Measurements from ENCODE around the gene LRMDA. TPM values are rescaled to one million over a fixed set of nuclear protein-coding genes. Genes with fewer than 3 reads are reported as not detected.

The LRMDA gene
- total and polyA plus RNA-seq, 2 of the 13 experiments (the other 11 are each of a cell fraction or from before 2014, with no cell fraction given): 13.4 to 22.0 TPM

GRCh38 chr10:75404815-75405597 is 26.4 kb upstream of the LRMDA start (continued):
- peak; percentile 71 for TF ChIP-seq SATB2 (CRISPR knock-in tag; IDR thresholded peaks at IDR 0.05)
- peak; percentile 63; the same call in 1 of the 2 replicates for TF ChIP-seq GABPB1 (CRISPR knock-in tag; IDR thresholded peaks at IDR 0.05)
- TF ChIP-seq KLF16 (CRISPR knock-in tag; IDR thresholded peaks at IDR 0.05): no peak; a peak in 1 of 4 replicates
- no peak for TF ChIP-seq ZBTB44 (CRISPR knock-in tag; IDR thresholded peaks at IDR 0.05)
- no peak for TF ChIP-seq XBP1 (CRISPR knock-in tag; IDR thresholded peaks at IDR 0.05)
- TF ChIP-seq CBX1 (IDR thresholded peaks at IDR 0.05; ENCODE audit: low read depth): peak; percentile 35
- TF ChIP-seq SNRNP70 (IDR thresholded peaks at IDR 0.05; ENCODE audit: low read depth, low read length): no peak
- TF ChIP-seq STAG1 (CRISPR knock-in tag; IDR thresholded peaks at IDR 0.05): peak; percentile 64
- no peak for TF ChIP-seq CHD2 (IDR thresholded peaks at IDR 0.05; ENCODE audit: low read depth, low read length)
- TF ChIP-seq SAFB2 (CRISPR knock-in tag; IDR thresholded peaks at IDR 0.05; ENCODE audit: borderline replicate concordance, low read depth): no peak
- TF ChIP-seq PITX1 (CRISPR knock-in tag; IDR thresholded peaks at IDR 0.05): peak; percentile 96
- TF ChIP-seq ZNF879 (CRISPR knock-in tag; IDR thresholded peaks at IDR 0.05): peak; percentile 81; the same call in 1 of the 2 replicates
- TF ChIP-seq KDM3A (CRISPR knock-in tag; IDR thresholded peaks at IDR 0.05; ENCODE audit: low read depth): peak; percentile 80; the same call in 1 of the 2 replicates
- TF ChIP-seq ZNF616 (CRISPR knock-in tag; IDR thresholded peaks at IDR 0.05; ENCODE audit: low read depth): peak; percentile 41; the same call in 1 of the 2 replicates
- TF ChIP-seq ETV6 (CRISPR knock-in tag; conservative IDR thresholded peaks at IDR 0.05): peak; percentile 77; the same call in 1 of the 2 replicates
- TF ChIP-seq ZNF430 (CRISPR knock-in tag; IDR thresholded peaks at IDR 0.05): no peak
- TF ChIP-seq ZNF740 (CRISPR knock-in tag; IDR thresholded peaks at IDR 0.05): 0 out of 2 replicates have a peak, but pooled peaks have one; percentile 51
- TF ChIP-seq HNF4G (IDR thresholded peaks at IDR 0.05; ENCODE audit: borderline replicate concordance, low read depth, low read length): peak; percentile 55; the same call in 1 of the 2 replicates
- TF ChIP-seq HNF4G (CRISPR knock-in tag; IDR thresholded peaks at IDR 0.05; ENCODE audit: borderline replicate concordance, low read depth): 0 out of 2 replicates have a peak, but pooled peaks have one; percentile 43
- TF ChIP-seq ARID2 (CRISPR knock-in tag; IDR thresholded peaks at IDR 0.05; ENCODE audit: borderline replicate concordance): no peak
- no peak for TF ChIP-seq HHEX (CRISPR knock-in tag; IDR thresholded peaks at IDR 0.05)
- TF ChIP-seq REXO4 (CRISPR knock-in tag; IDR thresholded peaks at IDR 0.05; ENCODE audit: borderline replicate concordance): no peak
- TF ChIP-seq ZNF431 (CRISPR knock-in tag; IDR thresholded peaks at IDR 0.05; ENCODE audit: borderline replicate concordance, low read depth): 0 out of 2 replicates have a peak, but pooled peaks have one; percentile 6
- no peak for TF ChIP-seq ZBTB20 (CRISPR knock-in tag; IDR thresholded peaks at IDR 0.05; ENCODE audit: borderline replicate concordance, low read depth)
- TF ChIP-seq ZNF230 (CRISPR knock-in tag; IDR thresholded peaks at IDR 0.05): no peak
- TF ChIP-seq MED1 (CRISPR knock-in tag; IDR thresholded peaks at IDR 0.05): peak; percentile 71
- peak; percentile 62; the same call in 1 of the 2 replicates for TF ChIP-seq ZNF788 (CRISPR knock-in tag; IDR thresholded peaks at IDR 0.05; ENCODE audit: borderline replicate concordance)
- peak; percentile 32; the same call in 1 of the 2 replicates for TF ChIP-seq MTA1 (CRISPR knock-in tag; IDR thresholded peaks at IDR 0.05; ENCODE audit: borderline replicate concordance)
- no peak for TF ChIP-seq ATF3 (CRISPR knock-in tag; IDR thresholded peaks at IDR 0.05)
- TF ChIP-seq SETDB1 (CRISPR knock-in tag; IDR thresholded peaks at IDR 0.05; ENCODE audit: borderline replicate concordance): no peak

All from HepG2 (cell line).